Fibroblast of pulmonary artery (primary cell): ENCODE measurements around the gene DEPDC5.

Source experiments
- DNase-seq: peaks from one replicate; pipeline ENCODE4 v3.0.0-alpha.2; 2010; ENCODE audit warnings: low read depth
- H3K4me3 ChIP-seq: replicated peaks from 2 replicates; pipeline ENCODE4 v1.5.1; 2011; ENCODE audit warnings: low read depth, mild to moderate bottlenecking, control low read depth, low read length, moderate library complexity
- TF ChIP-seq, protein P1 (sequence below): IDR thresholded peaks from 2 replicates; pipeline ENCODE4 v1.5.1; 2011; ENCODE audit warnings: mild to moderate bottlenecking, control low read depth, low read length, inconsistent platforms; ENCODE audit errors: missing control alignments

The DEPDC5 gene

DNA sequence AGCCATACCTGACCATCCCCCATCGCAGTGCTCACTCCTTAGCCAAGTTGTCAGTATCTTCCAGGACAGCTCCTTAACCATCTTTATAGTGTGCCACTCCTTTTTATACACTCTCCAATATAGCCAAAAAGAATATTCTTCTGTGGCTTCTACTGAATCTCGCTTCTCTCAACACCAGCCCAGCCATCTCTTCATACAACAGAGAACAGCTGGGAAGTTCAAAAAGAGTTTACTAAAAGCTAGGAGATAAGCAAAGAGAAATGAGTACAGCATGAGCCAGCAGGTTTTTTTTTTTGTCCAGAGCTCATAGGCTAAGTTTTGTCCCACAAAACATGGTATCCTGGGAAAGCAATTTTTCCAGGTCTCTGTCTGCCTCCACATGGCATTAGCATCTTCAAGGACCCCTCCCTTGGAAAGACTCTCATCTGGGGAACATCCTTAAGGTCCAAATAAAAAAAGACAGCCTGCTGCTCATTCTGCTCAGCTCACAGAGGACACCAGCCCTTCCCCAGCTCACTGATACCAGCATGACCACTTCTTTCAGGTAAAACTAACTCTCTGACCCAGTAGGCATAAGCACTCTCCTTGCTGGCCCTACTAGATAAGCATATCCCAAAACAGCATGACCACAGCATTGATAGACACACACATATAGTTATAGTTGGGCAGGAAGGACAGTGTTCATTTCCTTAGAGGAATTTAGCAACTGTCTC is 141.7 kb downstream of the DEPDC5 start:
- H3K4me3 ChIP-seq = no peak overlapping the region
- no peak for DNase-seq
- TF ChIP-seq, protein P1, sequence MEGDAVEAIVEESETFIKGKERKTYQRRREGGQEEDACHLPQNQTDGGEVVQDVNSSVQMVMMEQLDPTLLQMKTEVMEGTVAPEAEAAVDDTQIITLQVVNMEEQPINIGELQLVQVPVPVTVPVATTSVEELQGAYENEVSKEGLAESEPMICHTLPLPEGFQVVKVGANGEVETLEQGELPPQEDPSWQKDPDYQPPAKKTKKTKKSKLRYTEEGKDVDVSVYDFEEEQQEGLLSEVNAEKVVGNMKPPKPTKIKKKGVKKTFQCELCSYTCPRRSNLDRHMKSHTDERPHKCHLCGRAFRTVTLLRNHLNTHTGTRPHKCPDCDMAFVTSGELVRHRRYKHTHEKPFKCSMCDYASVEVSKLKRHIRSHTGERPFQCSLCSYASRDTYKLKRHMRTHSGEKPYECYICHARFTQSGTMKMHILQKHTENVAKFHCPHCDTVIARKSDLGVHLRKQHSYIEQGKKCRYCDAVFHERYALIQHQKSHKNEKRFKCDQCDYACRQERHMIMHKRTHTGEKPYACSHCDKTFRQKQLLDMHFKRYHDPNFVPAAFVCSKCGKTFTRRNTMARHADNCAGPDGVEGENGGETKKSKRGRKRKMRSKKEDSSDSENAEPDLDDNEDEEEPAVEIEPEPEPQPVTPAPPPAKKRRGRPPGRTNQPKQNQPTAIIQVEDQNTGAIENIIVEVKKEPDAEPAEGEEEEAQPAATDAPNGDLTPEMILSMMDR = no peak

DNA sequence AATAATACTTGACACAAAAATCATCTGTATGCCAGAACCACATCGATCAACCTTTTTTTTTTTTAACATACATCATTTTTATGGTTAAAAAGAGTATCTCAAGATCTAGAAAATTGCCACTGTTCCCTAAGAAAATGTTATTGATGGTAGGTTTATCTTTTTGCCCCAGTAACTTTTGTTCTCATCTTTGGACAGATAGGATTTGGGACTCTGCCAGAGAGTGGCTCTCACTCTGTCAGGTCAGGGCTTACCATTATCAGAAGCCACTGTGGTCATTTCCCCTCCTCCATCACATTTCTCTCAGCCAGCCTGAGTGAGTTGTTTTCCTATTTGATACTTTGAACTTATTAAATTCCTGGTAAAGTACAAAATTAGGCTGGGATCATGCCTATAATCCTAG is 142.7 kb downstream of the DEPDC5 start:
- H3K4me3 ChIP-seq = no peak overlapping the region
- TF ChIP-seq, protein P1 = no peak
- no peak for DNase-seq

DNA sequence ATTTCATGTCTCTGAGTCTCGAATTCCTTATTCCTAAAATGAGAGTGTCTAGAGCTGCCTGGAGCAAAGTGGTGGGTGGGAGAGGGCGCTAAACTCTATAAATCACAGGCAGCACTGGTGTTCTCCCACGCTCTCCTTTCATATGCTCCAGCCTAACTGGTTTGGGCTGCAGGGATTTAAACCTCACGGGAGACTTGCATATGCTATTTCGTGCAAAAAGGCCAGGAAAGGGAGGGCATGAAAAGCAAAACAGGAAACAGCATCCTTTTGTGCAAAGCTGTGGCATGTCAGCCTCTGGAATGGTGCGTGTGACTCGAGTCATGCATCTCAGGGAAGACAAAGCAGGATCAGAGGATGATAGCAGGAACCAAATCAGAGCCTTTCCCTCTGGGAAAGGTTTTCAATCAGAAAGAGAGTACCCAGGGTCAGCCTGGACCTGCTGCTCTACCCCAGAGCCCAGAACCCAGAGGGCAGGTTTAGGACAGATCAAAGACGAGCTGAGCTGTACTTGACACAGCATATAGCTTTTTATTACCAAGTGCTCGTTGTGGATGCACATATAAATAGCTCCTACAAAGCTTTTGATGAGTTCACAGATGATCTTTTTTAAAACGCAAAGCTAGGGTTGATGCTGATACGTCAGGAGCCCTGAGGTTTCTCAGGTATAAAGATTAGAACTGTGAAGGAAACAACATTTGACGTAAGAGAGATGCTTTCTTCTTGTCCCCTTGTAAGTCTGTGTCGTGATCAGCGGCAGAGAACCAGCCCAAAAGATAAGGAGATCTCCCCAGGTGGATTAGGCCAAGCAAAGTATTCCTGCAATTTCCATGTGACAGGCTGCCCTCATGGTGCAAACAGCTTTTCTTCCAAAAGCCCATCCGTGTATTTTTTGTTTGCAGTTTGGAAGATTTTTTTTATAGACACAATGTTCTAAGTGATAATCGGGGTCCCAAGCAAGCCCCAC is 144.3 kb downstream of the DEPDC5 start:
- H3K4me3 ChIP-seq = no peak overlapping the region
- TF ChIP-seq, protein P1 = no peak
- DNase-seq = peak; percentile 45

DNA sequence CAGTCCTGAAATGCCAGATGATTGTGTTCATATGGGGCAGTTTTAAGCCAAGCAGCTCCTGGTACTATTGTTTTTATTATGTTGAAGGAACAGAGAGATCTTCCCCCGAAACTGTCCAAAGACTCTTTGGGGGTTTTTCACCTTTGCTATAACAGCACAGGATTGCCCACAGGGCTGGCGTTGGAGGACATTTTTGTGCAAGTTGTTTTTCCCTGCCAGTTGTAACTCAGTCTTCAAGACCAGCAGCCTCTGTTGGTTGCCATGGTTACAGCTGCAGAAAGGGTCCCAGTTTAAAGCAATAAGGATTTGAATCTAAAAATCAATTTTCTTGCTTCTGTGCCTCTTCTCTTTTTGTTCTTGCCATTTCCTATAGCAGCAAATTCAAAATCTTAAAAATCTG is 145.1 kb downstream of the DEPDC5 start:
- H3K4me3 ChIP-seq = no peak overlapping the region
- TF ChIP-seq, protein P1 = no peak
- no peak for DNase-seq

DNA sequence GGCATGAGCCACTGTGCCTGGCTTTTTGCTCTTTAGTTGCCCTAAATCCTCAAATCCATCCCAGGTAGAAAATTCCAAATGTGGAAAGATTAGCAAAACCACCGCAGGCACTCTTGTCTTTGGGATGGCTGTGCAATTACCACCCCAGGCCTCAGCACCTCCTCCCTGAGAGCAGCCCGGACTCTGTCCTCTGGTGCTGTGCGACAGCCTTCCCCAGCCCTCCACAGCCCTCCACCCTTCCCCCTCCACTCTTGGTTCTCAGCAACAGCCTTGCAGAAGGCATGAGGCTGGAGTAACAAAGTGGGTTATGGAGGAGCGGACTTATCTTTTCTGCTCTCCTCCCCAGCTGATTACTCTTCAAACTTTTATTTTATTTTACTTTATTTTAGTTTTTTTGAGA is 145.8 kb downstream of the DEPDC5 start:
- TF ChIP-seq, protein P1 = no peak
- no peak for DNase-seq
- no peak overlapping the region for H3K4me3 ChIP-seq

DNA sequence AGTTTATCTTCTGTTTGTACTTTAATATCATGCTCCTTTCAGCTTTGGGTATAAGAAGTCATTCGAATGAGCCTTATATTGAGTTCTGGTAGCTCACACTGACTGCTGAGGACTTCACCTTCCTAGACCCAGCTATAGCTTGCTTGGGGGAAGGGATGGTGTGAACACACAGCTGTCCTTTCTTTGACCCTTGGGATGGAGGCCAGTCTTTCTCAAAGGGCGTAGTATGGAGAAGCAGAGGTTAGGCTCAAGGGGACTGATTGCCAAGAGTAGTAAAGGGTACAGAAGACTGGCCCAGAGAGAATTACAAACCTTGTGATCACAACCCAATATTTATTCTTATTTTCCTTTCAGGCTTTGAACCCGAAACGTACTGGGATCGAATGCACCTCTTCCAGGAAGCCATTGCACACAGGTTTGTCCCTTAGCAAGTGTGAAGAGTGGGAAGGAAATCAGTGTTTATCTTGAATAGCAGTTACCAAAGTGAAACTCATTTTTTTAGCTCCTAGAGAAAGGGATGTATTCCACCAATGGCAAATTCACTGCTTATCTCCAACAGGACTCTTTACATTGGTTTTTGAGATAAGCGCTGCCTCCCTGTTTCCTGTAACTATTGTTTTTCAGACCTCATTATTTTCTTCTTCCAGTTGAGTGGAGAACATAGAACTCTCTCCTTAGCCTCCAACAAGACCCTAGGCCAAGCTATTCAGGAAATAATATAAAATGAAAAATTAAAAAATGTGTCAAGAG is 147.7 kb downstream of the DEPDC5 start:
- DNase-seq = peak; percentile 71
- TF ChIP-seq, protein P1 = no peak
- H3K4me3 ChIP-seq = no peak overlapping the region
